Thoracic aorta (tissue), 2 donors: ENCODE measurements around the gene MSH4. TPM values are rescaled to one million over a fixed set of nuclear protein-coding genes. Genes with fewer than 3 reads are reported as not detected.

Experiments used
- ATAC-seq: fragments of 150-250 bp; one replicate; pipeline ENCODE4 v1.8.0; 2017; ENCODE audit warnings: low read depth; ENCODE audit not compliant: insufficient number of reproducible peaks, low FRiP score
- DNase-seq: peaks from one replicate; pipeline ENCODE4 v3.0.0-alpha.2; 2020; ENCODE audit warnings: low spot score
- H3K27ac ChIP-seq, 2 donors: fragments of 200-600 bp; sonication (generic); 1 replicate in 1 of 2; 2 replicates in 1 of 2; pipeline ENCODE4 v1.5.1; 2016; ENCODE audit warnings: mild to moderate bottlenecking in 2 of 2, moderate library complexity in 2 of 2
- H3K27me3 ChIP-seq: fragments of 200-600 bp; sonication (generic); replicated peaks from 2 replicates; pipeline ENCODE4 v1.6.0; 2016; ENCODE audit warnings: mild to moderate bottlenecking; ENCODE audit not compliant: insufficient read depth
- H3K36me3 ChIP-seq: fragments of 200-600 bp; sonication (generic); one replicate; pipeline ENCODE4 v1.5.1; 2016
- H3K4me1 ChIP-seq, 2 donors: fragments of 200-600 bp; sonication (generic); 1 replicate in 1 of 2; 2 replicates in 1 of 2; pipeline versions ENCODE4 v1.5.1 to v1.6.0; 2016; ENCODE audit warnings: low read depth in 2 of 2, mild to moderate bottlenecking in 1 of 2; ENCODE audit not compliant: control insufficient read depth in 1 of 2
- H3K4me3 ChIP-seq: fragments of 200-600 bp; sonication (generic); 2 replicates; pipeline ENCODE4 v1.5.1; 2016; ENCODE audit warnings: mild to moderate bottlenecking
- H3K9me3 ChIP-seq: fragments of 200-600 bp; sonication (generic); 2 replicates; pipeline ENCODE4 v1.5.1; 2016
- CTCF ChIP-seq: fragments of 200-600 bp; sonication (generic); IDR thresholded peaks from one replicate; pipeline ENCODE4 v1.5.1; 2019; ENCODE audit warnings: antibody characterized with exemption
- total RNA-seq, 2 donors: library from RNA; depleted of rRNA; stranded (reverse); fragments of >200 nt; gene quantifications; one replicate each; pipeline versions ENCODE4 v1.1.0 to v1.2.3, GENCODE V29; 2016

MSH4 gene
- total RNA-seq, 2 donors from 2014 or later = 0.27 to 0.28 TPM

- H3K4me1 ChIP-seq = no peaks in the 10 kb centered on the region
- H3K36me3 ChIP-seq = no peaks in the 10 kb centered on the region
- TF ChIP-seq CTCF = no peak
- DNase-seq (no peak), ATAC-seq (no peak)
- no peak overlapping the region for H3K4me3 ChIP-seq
- no peak overlapping the region for H3K27ac ChIP-seq
- H3K9me3 ChIP-seq = no peaks in the 10 kb centered on the region
- no peaks in the 10 kb centered on the region for H3K27me3 ChIP-seq
Measured at GRCh38 chr1:75950176-75950575, 153.5 kb downstream of the MSH4 start.

- no peaks in the 10 kb centered on the region for H3K9me3 ChIP-seq
- no peaks in the 10 kb centered on the region for H3K4me1 ChIP-seq
- no peak overlapping the region for H3K27ac ChIP-seq
- H3K36me3 ChIP-seq = no peaks in the 10 kb centered on the region
- no peak for TF ChIP-seq CTCF
- H3K27me3 ChIP-seq = no peaks in the 10 kb centered on the region
- DNase-seq (no peak), ATAC-seq (no peak)
- no peak overlapping the region for H3K4me3 ChIP-seq
Measured at GRCh38 chr1:75952016-75952415, 155.3 kb downstream of the MSH4 start.

GRCh38 chr1:75953461-75953860 lies 156.8 kb downstream of the MSH4 start:
- no peak overlapping the region for H3K27ac ChIP-seq
- H3K4me1 ChIP-seq = no peaks in the 10 kb centered on the region
- ATAC-seq (no peak), DNase-seq (no peak)
- H3K36me3 ChIP-seq = no peaks in the 10 kb centered on the region
- no peaks in the 10 kb centered on the region for H3K9me3 ChIP-seq
- TF ChIP-seq CTCF = no peak
- no peaks in the 10 kb centered on the region for H3K27me3 ChIP-seq
- H3K4me3 ChIP-seq = no peak overlapping the region

GRCh38 chr1:75954586-75954985 lies 157.9 kb downstream of the MSH4 start:
- Histone ChIP-seq H3K9me3 (no peaks in the 10 kb centered on the region), H3K4me1 (no peaks in the 10 kb centered on the region), H3K36me3 (no peaks in the 10 kb centered on the region), H3K27ac (no peak overlapping the region), H3K4me3 (no peak overlapping the region), H3K27me3 (no peaks in the 10 kb centered on the region)
- ATAC-seq (no peak), DNase-seq (no peak)
- no peak for TF ChIP-seq CTCF

Other genes with a start within 250 kb of the MSH4 start
- under 1 TPM; 0.28 to 0.68 TPM for gene SLC44A5, start 185.8 kb upstream of the MSH4 start, total RNA-seq
- 10 to 100 TPM; 22.3 to 29.3 TPM for gene ACADM, start 72.2 kb upstream of the MSH4 start, total RNA-seq
- 10 to 100 TPM; 47.9 to 88.3 TPM for gene RABGGTB, start 10.6 kb upstream of the MSH4 start, total RNA-seq
- not detected for gene ASB17, start 135.5 kb downstream of the MSH4 start, total RNA-seq